ENCODE data around the gene ZSWIM4.

- TF ChIP-seq CTCF (IDR thresholded peaks at IDR 0.05; ENCODE audit: low read depth, low read length): no peak
- TF ChIP-seq EZH2phosphoT487 (IDR thresholded peaks at IDR 0.05; ENCODE audit: low read depth): no peak
These were observed 19.3 kb downstream of the ZSWIM4 start for GRCh38 chr19:13814550-13814949.
